HG02798 (cell line): ENCODE data around the gene MPHOSPH9.

Source experiments
- ATAC-seq: cut with Tn5 transposase; IDR thresholded peaks from one replicate; pipeline ENCODE4 v1.9.1; 2021; ENCODE audit warnings: mild to moderate bottlenecking; ENCODE audit not compliant: unreplicated experiment, poor library complexity

MPHOSPH9 gene

DNA sequence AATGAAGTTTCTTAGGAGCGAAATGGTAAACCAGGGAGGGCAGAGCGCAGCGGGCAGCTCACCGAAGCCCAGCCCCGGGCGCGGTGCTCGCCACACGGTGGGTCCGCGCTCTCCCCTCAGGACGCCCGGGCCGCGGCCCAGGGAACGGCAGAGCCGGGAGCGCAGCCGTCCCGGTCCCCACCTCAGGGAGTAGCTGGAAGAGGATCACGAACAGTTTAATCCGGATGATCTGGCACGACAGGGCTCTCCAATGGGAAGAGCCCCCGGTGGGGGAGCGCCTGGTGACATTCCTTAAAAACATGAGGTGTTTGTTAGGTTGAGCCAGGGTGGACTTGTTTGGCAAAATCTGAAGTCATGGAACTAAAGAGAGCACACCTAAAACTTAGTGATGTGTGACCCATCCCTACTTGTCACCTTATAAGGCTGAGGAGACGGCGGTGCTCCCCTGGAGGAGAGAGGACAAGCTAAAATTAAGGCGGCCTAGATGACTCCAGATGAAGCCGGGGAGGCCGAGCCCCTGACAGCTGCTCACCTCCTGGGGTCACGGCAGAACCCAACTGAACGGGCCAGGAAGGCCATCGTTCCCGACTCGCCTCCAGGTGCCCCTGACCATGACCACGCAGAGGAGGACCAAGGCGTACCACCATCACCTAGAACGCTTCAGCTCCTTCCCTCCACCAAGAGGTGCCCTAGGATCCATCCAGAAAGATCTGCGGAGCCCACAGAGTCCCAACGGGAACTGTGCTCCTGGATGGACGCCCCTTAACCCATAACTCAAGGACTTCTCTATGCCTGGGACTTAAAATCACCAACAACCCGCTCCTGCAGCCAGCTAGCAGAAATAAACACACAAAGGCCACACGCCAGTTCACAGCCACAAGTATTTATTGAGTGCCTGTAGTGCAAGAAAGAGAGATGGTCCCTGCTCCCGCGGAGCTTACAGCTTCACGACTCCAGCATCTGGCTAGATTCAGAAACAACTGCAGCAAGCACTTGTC is 81.2 kb downstream of the MPHOSPH9 start:
- ATAC-seq: peak; percentile 15

DNA sequence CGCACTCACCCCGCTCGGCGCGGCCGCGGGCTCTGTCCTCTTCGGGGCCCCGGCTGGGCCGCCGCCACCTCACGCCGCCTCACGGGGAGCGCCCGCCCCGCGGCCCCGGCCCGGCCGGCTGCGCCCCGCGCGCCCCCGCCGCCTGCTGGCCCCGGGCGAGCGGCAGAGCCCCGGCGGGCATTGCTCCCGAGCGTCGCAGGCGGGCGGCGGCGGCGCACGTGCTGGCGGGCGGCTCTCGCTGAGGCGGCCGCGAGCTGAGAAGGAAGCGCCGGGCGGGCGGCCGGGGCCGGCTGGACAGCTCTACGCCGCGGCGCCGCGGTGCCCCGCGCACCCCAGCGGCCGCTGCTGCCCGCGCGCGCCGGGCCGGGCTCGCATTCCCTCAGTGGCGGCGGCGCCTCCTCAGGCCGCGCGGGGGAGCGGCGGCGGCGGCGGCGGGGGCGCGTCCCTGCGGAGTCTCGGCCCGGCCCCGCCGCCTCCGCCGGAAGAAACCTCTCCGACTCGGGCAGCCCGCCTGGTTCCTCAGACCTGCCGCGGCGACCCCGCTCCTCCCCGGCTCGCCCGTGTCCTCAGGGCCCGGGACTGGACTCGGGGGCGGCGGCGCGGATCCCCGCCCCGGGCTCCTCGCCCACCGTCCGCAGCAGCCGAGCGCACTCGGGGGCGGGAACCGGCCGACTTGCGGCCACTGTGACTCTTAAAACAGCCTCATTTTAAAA is 82.0 kb downstream of the MPHOSPH9 start, which contains the start of gene PITPNM2:
TSS of gene PITPNM2 (minus strand) at position 347 of the 713 bp plus-strand sequence. CDS start 116,500 bp downstream, outside the sequence.
- peak; percentile 68 for ATAC-seq

DNA sequence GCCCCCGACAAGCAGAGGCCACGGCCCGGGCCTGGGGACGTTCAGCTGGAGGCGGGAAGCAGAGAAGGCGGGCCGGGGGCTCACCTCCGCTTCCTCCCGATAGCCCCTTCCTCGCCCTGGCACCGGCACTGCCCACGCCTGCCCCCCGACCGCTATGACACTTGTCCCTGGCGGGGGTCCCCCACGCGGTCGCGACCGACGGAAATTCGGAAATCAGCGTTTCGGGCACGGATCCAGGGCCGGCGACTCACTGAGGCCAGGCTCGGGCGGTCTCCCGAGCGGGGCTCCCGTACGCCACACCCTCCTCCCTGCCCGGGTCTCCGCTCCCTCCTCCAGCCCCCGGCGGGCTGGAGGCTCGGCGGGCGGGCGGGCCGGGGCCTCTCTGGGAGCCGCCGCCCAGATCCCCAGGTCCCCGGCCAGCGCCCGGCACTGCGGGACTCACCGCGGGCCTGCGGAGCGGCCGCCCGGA is 82.6 kb downstream of the MPHOSPH9 start:
- no peak for ATAC-seq

DNA sequence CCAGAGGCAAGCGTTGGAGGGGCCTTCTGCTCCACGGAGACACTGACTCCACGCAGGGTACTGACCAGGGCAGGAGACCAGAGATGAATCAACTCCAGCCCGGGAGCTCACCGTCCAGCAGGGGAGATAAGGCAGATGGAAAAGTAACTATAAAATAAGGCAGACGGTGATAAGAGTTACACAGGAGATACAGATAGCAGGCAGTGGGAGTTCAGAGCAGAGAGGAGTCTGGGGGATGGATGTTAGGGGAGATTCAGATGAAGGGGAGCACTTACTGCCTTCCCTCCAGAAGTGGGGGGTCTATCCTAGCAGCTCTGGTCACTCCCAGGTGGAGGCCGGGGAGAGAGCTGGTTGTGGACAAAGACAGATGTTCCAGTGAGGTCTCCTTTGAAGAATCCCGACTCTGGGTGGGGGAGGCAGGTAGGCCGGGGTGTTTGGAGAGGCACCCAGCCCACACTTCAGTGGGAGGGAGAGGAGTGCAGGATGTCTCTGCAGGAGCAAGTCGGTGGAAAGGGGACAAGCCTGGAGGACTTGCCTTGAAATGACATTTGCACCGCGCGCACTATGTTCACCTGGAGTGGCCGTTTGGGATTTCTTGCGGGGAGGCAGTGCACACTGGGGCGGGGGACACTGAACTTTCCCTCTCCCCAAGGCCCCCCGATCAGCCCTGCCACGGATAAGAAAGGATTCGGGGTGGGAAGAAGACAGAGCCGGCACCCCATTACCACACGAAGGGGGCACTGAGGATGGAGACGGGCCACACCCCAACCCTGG is 83.3 kb downstream of the MPHOSPH9 start:
- ATAC-seq: no peak

DNA sequence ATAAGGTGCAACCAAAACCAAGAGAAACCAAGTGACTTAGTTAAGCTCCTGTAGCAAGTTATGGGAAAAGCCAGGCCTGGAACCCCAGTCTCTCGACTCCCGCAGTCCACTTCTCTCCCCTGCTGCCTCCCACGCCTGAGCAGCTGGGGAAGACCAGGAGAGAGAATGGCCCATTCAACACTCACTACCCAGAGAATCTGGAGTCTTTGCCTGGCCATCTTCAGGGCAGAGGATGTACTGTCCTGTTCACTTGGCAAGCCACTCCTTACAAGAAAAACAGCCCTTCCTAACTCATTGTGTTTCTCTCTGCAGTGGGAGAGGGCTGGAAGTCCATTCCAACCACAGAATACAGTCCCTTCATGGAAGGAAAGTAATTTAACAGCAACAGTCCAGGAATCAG is 83.9 kb downstream of the MPHOSPH9 start:
- no peak for ATAC-seq

DNA sequence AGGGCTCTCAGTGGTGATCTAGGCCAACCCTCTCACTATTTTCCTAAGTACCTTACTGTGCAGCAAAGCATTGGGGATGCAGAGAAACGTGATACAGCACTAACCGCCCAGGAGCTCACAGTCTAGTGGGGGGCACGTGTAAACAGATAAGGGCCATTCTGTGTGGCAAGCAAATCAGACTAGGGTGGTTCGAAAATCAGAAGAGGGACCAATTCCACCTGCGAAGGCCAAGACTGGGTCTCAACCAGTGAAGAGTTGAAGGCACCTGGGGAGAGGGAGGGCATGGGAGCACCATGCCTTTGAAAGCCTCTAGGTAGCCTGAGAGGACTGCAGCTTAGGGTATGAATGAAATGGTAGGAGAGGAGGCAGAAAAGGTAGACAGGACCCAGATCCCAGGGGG is 84.3 kb downstream of the MPHOSPH9 start:
- ATAC-seq: no peak

DNA sequence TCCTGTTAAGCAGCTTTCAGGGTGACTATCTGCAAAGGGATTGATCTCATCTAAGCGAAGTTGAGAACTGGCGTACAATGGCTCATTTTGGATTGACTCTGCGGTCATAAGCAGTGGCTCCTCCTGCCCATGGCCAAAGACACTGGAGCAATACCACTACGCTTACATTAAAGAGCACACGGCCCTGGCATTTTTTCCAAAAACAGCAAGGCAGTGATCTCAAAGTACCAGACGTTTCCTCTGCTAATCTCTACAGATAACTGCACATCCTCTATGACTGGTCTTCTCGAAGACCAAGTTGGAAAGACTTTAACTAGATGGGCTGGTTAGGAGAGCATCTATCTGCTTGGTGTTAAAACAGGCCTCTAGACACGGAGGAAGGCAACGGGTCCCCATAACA is 84.7 kb downstream of the MPHOSPH9 start:
- no peak for ATAC-seq

DNA sequence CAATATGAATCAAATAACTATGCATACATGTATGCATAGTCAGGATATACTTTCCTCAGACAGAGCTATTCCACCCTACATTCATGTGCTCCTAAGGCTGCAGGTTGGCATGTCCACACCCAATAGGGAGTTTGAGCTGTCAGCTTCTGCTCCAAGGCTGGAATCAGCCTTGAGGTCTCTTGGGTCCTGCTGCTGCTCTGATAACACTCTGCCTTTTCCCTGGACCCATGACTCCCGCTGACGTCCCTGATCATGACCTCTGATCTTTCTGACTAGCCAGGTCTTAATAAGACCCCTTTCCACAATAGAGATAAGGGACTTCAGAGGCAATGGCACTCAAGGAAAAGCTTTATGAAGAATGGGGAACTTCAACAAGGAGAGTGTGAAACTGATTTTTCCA is 87.7 kb downstream of the MPHOSPH9 start:
- ATAC-seq: no peak

DNA sequence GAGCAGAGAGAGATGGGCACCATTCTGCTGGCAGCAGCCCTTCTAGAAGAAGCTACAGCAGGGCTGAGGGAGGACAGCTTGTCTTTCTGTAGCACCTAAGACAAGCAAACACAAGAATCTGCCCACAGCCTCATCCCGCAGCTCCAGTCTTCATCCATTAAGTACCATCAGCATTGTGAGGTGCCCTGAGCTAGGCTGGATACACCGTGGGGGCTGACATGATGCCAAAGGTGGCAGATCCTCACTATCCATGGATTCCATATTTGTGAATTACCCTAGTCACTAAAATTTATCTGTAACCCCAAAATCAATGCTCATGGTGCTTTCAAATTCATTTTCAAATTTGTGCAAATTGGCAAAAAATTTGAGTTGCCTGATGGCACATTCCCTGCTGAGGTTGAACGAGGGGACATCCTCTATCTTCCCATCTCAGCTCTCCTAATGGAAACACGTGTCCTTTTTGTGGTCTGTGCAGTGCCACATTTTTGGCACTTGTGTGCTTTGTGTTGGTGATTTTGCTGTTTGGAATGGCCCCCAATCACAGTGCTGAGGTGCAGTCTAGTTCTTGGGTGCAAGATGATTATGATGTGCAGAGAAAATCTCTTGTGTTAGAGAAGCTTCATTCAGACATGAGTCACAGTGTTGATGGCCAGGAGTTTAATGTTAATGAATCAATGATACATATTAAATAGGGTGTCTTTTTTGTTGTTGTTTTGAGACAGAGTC is 89.0 kb downstream of the MPHOSPH9 start:
- ATAC-seq: no peak

DNA sequence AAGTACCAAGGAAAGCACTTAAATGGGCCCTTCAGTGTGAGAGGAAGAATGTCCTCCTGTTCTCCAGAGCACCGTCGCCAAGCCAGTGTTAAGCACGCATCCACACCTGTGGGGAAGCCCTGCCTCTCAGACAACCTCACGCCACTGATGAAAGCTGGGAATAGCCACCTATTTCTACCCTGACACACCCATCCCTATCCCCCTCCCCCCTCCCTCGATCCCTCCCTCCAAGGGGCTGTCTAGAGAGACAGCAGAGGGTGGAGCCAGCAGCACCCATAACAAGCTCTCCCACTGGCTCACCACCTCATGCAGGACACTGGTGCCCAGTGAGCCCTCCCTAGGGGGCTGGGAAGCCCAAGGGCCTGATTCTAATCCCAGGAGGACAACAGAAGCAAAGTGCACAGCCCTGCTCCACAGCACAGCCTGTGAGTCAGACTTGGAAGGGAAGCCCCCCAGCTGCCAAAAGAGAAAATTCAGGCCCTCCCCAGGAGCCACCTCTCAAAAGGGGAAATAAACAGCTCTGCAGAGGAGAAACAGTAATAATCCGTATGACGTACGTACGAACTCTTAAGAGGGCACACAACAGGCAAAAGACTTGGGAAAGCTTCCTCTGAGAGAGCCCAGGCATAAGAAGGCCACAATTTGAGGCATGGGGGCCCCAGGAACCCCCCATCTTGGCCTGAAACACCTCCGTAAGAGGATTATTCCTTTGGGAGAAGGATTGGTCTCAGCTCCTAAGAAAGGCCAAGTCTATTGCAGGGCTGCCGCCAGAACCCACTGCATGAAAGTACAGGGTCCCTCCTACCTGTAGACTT is 89.8 kb downstream of the MPHOSPH9 start:
- no peak for ATAC-seq

DNA sequence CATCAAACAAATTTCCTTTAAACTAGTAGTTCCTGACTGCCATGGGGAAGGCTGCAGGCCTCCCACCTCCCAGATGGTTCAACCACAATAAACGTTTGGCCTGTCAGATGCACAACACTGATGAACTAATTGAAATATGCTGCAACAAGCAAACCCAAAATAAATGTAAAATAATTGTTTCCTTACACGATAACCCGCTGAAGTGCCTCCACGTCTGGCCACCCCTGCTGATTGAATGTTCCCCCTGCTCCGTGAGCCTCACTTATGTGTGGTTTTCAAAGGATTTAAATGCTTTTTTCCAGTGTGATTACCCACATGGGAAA is 90.5 kb downstream of the MPHOSPH9 start:
- ATAC-seq: no peak

DNA sequence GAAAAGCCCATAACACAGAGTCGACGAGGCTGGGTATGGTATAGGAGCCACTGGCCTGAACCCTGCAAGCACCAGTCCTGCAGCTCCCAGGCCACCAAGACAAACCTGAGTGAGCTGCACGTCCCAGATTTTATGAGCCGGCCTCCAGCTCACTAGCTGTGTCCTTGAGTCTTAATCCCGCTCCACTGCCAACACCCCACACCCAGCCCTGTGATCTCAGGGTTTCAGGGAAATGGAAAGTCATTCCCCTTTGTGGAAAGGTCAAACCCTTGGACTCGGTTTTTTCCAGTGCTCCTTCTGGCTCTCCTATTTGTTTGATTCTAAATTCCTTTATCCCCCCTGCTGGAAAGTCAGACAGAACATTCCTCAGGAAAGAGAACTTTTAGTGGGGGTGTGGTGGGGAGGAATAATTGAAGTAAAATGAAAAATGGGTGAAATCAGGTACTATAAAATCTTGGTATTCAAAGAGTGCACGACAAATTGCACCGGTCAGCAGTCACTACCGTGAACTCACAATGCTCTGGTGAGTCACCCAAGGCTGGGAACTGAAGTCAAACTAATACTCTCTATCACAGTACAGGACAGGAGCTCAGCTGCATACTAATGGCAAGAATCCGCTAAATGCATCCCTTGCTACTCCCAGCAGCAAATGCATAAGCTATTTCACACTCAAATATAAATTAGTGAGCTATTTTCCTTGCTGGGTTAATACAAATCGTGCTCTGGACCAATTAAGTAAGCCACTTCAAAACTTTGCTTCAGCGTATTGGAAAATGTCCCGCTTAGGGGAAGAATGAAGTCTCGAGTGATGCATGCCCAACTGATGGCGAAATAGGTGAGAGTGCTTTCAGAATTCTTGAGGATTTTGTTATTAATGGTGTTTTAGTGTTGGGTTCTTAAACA is 91.1 kb downstream of the MPHOSPH9 start:
- no peak for ATAC-seq

DNA sequence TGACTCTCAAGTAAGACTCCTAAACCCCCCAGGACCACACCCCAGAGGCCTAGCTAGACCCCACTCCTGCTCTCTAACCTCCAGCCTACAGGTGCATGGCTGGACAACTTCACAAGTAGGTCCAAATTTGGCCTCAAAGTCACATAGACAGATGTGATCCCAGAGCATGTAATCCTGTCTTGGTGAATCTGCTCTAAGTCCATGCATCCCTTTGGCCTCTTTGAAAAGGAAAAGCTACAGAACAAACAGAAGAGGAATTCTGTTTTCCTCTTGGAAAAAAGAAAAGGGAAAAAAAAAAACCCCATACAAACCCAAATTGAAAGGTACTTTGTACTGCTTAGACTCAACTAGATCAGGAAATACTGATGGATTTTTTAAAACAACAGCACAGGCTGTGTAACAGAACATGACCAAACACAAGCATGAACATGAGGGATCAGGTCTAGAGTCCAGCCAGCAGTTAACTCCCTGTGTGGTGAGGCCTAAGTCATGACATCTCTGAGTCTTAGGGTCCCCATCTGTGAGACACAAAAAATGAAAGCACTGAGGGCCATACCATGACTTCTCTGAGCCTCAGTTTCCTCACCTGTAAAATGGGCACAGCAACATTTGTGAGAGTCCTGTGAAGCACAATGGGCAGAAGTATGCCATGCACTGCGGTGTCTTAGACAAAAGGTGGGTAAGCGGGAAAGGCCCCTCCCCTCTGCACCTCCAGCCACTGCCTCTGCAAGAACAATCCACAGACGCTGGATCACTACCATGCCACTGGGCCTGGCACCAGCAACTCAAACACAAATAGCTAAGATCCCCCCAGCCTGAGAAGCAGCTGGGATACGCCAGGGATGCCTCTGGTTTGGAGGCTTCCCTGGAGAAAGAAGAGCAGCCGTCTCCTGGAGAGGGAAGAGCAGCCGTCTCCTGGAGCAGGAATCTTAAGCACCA is 92.0 kb downstream of the MPHOSPH9 start:
- no peak for ATAC-seq

DNA sequence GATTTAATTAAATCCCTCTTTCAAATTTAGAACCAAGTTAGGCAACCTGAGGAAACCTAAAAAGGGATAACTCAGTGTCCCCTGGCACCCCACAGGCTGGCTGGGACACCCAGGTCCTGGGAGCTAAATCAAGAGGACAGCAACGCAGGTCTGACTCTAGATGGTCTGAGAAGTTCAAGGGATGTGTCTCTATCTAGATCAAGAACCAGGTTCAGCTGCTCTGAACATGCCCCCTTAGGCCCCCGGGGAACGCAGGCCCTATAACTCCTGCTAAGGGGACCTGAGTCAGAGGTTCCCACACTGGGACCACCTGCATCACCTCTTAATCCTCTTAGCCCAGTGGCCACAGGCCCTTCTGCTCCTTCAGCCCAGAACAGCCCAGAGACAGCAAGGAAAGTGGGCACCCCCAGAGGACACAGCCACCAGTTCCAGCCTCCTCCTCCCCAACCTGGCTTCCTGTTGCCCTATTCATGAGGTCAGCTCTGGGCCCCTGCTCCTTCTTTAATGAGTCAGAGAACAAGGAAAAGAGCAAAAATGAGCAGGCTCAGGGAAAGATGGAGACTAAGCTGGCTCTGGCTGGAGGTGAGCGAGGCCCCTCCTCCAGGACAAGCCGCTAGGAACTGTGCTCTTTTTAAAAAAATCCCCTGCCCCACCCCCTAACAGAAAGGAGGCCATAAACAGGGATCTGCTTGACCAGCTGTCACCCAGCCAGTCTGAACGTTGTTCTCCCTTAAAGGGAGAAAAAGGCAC is 92.8 kb downstream of the MPHOSPH9 start:
- no peak for ATAC-seq

DNA sequence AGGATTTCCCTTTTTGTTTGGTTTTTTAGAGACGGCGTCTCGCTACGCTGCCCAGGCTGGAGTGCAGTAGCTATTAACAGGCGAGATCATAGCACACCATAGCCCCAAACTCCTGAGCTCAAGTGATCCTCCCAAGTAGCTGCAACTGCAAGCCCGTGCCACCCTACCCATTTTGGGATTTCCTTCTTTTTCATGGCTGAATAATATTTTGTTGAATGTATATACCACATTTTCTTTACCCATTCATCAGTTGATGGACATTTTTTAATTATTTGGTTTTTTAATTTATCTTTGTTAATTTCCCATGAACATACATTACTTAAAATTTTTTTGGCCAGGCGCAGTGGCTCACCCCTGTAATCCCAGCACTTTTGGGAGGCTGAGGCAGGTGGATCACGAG is 97.3 kb downstream of the MPHOSPH9 start:
- ATAC-seq: no peak

DNA sequence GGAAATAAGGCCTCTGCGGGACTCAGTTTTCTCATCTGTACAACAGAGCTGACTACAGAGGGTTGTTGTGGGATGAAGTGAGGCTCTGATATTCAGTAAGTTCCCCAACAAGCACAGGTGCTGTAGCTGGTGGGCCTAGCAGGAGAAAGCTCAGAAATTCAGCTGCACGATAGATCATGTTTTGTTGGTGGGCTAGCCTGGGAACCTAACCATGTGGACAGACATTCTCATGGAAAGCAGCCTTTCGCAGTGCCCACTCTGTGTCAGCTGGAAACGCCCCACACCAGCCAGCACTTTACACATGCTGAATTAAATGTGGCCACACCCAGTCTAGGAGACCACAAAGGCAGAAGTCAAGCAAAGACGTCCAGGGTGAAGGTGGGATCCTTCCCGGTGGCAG is 98.1 kb downstream of the MPHOSPH9 start:
- no peak for ATAC-seq
